Activated T-cell treated with anti-CD3 and anti-CD28 coated beads, Interleukin-2, amount 50 U/mL, for 72 hours (primary cell): ENCODE data around the gene CREG1. TPM values are rescaled to one million over a fixed set of nuclear protein-coding genes. Genes with fewer than 3 reads are reported as not detected.
A peak's percentile ranks its signal among the peaks of the same experiment; 100 is the strongest.

Experiments
- ATAC-seq, 2 donors: fragments of 150-1000 bp; cut with Tn5 transposase; replicated peaks in 1 of 2; 2 replicates each; pipeline ENCODE4 v1.10.0; 2021; ENCODE audit warnings: moderate library complexity in 2 of 2, mild to moderate bottlenecking in 1 of 2
- DNase-seq, 2 donors: peaks; one replicate each; pipeline ENCODE4 v3.0.0; 2021 to 2022; ENCODE audit warnings: mixed read lengths in 1 of 2
- H3K27ac Mint-ChIP-seq: one replicate; pipeline ENCODE4 v1.8.0; 2022; ENCODE audit warnings: mild to moderate bottlenecking, moderate library complexity, mixed read lengths
- H3K27me3 Mint-ChIP-seq: one replicate; pipeline ENCODE4 v1.8.0; 2022; ENCODE audit warnings: low read depth, mixed read lengths
- H3K36me3 Mint-ChIP-seq, 2 donors: one replicate each; pipeline ENCODE4 v1.8.0; 2022; ENCODE audit warnings: mixed read lengths in 2 of 2, mild to moderate bottlenecking in 1 of 2; ENCODE audit not compliant: insufficient read depth in 2 of 2
- H3K4me1 Mint-ChIP-seq: one replicate; pipeline ENCODE4 v1.8.0; 2022; ENCODE audit warnings: low read depth, mixed read lengths
- H3K4me3 Mint-ChIP-seq, 2 donors: one replicate each; pipeline ENCODE4 v1.8.0; 2022; ENCODE audit warnings: mild to moderate bottlenecking in 2 of 2, mixed read lengths in 2 of 2, moderate library complexity in 2 of 2
- H3K9me3 Mint-ChIP-seq, 2 donors: one replicate each; pipeline ENCODE4 v1.8.0; 2022; ENCODE audit warnings: mixed read lengths in 2 of 2
- total RNA-seq, 2 donors: library from RNA; stranded (reverse); gene quantifications; one replicate each; pipeline ENCODE4 v1.2.3, GENCODE V29; 2022

CREG1 gene
- total RNA-seq, 2 donors from 2014 or later = 7.4 to 8.3 TPM

DNA sequence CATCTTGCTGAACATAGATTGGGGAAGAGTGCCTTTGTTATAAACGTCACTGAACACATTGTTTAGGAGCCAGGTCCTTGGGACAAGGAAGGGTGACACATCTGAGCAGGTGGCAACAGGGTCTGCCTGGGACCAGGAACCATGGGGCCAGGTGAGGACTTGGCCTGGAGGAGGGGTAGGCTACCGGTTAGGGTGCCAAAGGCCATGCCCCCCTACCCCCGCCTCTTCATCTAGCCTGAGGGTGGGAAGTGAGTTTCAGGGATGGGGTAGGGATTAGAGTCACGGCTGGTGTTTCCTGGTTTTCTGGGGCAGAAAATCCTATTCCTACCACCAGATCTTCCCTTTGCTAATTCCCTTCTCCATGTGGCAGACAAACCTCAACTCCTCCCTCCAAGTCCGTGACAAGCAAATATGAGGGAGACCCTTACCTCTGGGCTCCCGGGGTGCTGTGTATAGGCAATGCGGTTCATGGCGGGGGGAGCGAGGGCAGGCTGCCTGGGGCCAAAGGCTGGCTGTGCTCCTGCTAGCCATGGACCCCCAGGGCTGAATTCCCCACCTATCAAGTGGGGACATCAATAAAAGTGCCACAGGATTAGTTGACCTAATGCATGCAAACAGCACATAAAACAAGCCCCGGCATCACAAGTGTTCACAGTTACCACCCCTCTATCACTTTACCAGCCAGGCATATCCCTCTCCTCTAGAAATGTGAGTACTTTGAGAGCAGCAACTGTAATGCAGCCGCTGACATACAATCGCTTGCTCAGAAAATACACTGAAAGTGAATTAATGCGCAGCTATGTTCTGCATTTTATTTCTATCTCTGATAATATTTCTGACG lies 49.7 kb downstream of the CREG1 start:
- ATAC-seq = no peak
- Mint-ChIP-seq H3K27me3 (no peaks in the 10 kb centered on the region), H3K27ac (peak overlapping the region; percentile 69), H3K4me1 (peaks cover 95% of the 10 kb centered on the region), H3K4me3 (peak overlapping the region; percentile 25 to 49), H3K36me3 (peaks cover 3 to 36% of the 10 kb centered on the region in 2 donors), H3K9me3 (no peaks in the 10 kb centered on the region)
- DNase-seq = no peak

DNA sequence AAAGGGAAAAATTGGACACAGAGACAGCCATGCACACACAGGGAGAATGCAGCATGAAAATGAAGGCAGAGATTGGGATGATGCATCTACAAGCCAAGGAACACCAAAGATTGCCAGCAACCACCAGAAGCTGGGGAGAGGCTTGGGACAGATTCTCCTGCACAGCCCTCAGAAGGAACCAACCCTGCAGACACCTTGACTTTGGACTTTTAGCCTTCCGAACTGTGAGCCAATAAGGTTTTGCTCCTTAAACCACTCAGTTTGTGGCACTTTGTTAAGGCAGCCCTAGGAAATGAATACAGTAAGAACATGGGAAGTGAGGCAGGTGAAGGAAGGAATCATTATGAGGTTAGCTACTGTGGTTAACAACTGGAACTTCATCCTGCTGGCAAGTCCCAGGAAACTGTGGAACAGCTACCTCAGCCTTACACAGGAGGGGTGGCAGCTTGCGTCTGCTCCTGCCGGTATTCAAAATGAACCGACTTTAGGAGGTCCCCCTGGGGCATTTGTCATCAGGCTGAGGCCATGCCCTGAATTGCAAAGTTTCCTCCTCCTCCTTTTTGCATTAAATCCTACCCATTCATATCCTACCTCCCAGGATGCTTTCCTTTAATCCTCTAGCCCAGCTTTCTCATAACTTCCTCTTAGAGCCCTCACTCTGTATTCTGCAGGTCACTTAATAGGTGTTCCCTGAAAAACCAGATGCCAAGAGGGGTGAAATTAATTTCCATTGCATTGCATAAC lies 50.7 kb downstream of the CREG1 start:
- H3K4me1 Mint-ChIP-seq = peaks cover 95% of the 10 kb centered on the region
- H3K4me3 Mint-ChIP-seq = peak overlapping the region; percentile 81 to 83
- no peaks in the 10 kb centered on the region for H3K27me3 Mint-ChIP-seq
- ATAC-seq (no peak), DNase-seq (no peak)
- no peaks in the 10 kb centered on the region for H3K9me3 Mint-ChIP-seq
- peaks cover 4 to 38% of the 10 kb centered on the region in 2 donors for H3K36me3 Mint-ChIP-seq
- H3K27ac Mint-ChIP-seq = peak overlapping the region; percentile 97

- no peaks in the 10 kb centered on the region for H3K27me3 Mint-ChIP-seq
- peak overlapping the region; percentile 81 to 83 for H3K4me3 Mint-ChIP-seq
- no peaks in the 10 kb centered on the region for H3K9me3 Mint-ChIP-seq
- H3K27ac Mint-ChIP-seq = peak overlapping the region; percentile 97
- peaks cover 4 to 31% of the 10 kb centered on the region in 2 donors for H3K36me3 Mint-ChIP-seq
- peak; percentile 29 to 35 for ATAC-seq
- no peak for DNase-seq
- H3K4me1 Mint-ChIP-seq = peaks cover 98% of the 10 kb centered on the region
Observed at GRCh38 chr1:167502192-167502551, 51.4 kb downstream of the CREG1 start.

DNA sequence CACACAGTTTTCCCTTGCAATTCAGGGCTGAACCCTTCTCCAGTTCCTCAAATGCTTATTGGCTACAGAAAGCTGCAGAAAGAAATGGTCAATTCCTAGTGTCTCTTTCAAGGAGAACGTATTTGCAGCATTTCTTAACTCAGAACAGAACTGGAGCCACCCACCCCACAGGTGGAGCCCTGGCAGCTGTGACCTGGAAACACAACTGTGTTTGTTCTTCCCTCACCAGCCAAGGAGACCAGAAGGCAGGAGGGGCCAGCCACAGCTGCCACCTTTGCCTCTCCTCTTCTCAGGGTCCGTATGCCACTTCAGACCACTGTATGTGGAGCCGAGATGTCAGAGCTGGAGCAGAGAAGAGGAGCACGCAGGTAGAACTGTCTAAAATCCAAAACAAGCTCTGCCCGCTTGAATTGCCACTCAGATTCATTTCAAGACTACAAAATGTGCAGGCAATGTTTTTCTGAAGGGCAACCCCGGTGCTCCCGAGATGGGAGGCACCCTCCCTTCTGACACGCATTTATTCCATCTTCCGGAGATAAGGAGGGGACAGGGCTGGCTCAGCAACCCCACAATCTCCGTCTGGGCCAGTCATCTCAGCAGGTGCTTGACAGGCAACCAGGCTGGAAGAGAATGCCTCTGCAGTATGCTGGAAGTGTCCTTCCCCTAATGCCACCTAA lies 51.9 kb downstream of the CREG1 start:
- H3K4me1 Mint-ChIP-seq = peaks cover 98% of the 10 kb centered on the region
- peaks cover 4 to 27% of the 10 kb centered on the region in 2 donors for H3K36me3 Mint-ChIP-seq
- H3K27ac Mint-ChIP-seq = peak overlapping the region; percentile 97
- ATAC-seq (peak; percentile 64 to 67), DNase-seq (peak; percentile 55 to 67)
- H3K4me3 Mint-ChIP-seq = peak overlapping the region; percentile 81 to 83
- no peaks in the 10 kb centered on the region for H3K27me3 Mint-ChIP-seq
- no peaks in the 10 kb centered on the region for H3K9me3 Mint-ChIP-seq

DNA sequence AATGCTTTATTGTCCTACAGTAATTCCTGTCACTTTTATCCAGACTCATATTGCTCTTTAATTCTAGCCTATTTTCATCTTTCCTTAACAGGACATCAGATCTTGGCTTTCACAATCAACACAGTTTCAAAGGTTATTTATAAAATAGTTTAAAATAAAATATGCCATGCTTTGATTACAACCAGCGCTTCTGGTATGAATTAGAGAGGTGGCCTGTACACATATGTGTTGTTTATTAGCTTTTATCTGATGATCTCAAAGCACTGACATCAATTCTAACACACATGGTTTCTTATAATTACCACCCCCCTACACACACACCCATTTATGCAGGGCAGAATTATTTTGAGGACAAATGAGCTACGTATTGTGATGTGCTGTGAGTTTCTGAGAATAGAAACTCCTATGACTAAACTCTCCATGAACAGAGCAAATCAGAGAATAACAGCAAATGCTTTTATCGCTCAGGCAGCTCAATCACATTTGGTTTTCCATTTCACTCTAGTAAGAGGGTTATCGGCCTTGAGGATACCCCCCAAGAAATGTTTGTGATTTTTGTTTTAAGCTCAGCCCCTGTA lies 53.2 kb downstream of the CREG1 start:
- peak overlapping the region; percentile 81 to 83 for H3K4me3 Mint-ChIP-seq
- peak overlapping the region; percentile 83 for H3K27ac Mint-ChIP-seq
- no peaks in the 10 kb centered on the region for H3K9me3 Mint-ChIP-seq
- no peaks in the 10 kb centered on the region for H3K27me3 Mint-ChIP-seq
- peaks cover 4 to 24% of the 10 kb centered on the region in 2 donors for H3K36me3 Mint-ChIP-seq
- DNase-seq = no peak
- peaks cover 100% of the 10 kb centered on the region for H3K4me1 Mint-ChIP-seq
- ATAC-seq = peak; percentile 68 to 76

DNA sequence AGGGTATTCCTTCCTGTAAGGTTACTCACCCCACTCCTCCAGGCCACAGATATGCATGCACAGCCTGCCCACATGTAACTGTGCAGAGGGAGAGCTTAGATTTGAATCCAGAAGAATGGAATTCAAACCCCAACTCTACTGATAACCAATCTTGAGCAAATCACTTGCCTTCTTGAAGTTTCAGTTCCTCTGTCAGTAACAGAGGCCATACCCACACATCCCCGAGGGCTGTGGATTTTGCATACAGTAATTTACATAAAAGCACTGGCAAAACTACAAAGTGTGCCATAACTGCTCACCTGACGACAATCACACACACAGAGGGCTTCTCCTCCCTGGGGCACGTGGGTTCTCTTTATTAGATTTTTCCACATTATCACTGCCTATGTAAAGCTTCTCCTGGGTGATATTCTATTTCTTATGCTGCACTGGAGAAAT lies 53.9 kb downstream of the CREG1 start:
- H3K36me3 Mint-ChIP-seq = peaks cover 4 to 24% of the 10 kb centered on the region in 2 donors
- H3K27me3 Mint-ChIP-seq = no peaks in the 10 kb centered on the region
- peak overlapping the region; percentile 81 to 83 for H3K4me3 Mint-ChIP-seq
- DNase-seq = peak in 1 of 2 donors; percentile 42
- peaks cover 100% of the 10 kb centered on the region for H3K4me1 Mint-ChIP-seq
- no peaks in the 10 kb centered on the region for H3K9me3 Mint-ChIP-seq
- peak; percentile 45 to 50 for ATAC-seq
- peak overlapping the region; percentile 83 for H3K27ac Mint-ChIP-seq

- H3K36me3 Mint-ChIP-seq = peaks cover 3 to 24% of the 10 kb centered on the region in 2 donors
- no peaks in the 10 kb centered on the region for H3K27me3 Mint-ChIP-seq
- H3K4me3 Mint-ChIP-seq = peak overlapping the region; percentile 81 to 83
- DNase-seq (no peak), ATAC-seq (no peak)
- peak overlapping the region; percentile 83 for H3K27ac Mint-ChIP-seq
- no peaks in the 10 kb centered on the region for H3K9me3 Mint-ChIP-seq
- peaks cover 100% of the 10 kb centered on the region for H3K4me1 Mint-ChIP-seq
Observed at GRCh38 chr1:167499106-167499505, 54.5 kb downstream of the CREG1 start.

GRCh38 chr1:167496797-167497619 lies 56.6 kb downstream of the CREG1 start:
- Mint-ChIP-seq H3K4me1 (peaks cover 100% of the 10 kb centered on the region), H3K36me3 (peaks cover 5 to 18% of the 10 kb centered on the region in 2 donors), H3K4me3 (peak overlapping the region in 1 of 2 donors; percentile 27), H3K27me3 (no peaks in the 10 kb centered on the region), H3K9me3 (no peaks in the 10 kb centered on the region), H3K27ac (peak overlapping the region; percentile 43)
- DNase-seq = no peak
- no peak for ATAC-seq

GRCh38 chr1:167493372-167493771 lies 60.2 kb downstream of the CREG1 start:
- Mint-ChIP-seq H3K27me3 (no peaks in the 10 kb centered on the region), H3K4me1 (peaks cover 100% of the 10 kb centered on the region), H3K27ac (peak overlapping the region; percentile 85), H3K4me3 (peak overlapping the region; percentile 83 to 90), H3K36me3 (peaks cover 5 to 14% of the 10 kb centered on the region in 2 donors), H3K9me3 (no peaks in the 10 kb centered on the region)
- no peak for ATAC-seq
- no peak for DNase-seq

DNA sequence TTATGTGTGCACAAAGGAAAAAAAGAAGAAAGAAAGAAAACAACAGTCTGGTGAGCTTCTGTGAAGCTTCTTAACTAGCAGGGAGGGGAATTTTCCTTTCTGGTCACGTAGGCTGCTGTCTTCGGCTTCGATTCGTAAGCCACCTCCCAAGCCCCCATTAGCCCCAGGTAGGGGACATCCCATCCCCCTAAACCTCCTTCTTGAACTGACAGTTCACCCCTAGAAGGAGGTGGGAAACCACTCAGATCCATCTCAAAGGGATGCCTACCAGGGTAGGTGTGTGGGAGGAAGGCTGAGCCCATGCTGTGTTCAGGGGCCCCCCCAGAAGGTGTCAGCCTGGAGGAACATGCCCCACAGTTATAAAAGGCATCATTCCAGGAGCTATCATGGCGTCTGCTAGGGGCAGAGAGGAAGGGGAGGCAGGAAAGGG lies 61.1 kb downstream of the CREG1 start:
- peak overlapping the region; percentile 83 to 90 for H3K4me3 Mint-ChIP-seq
- peak; percentile 51 to 60 for DNase-seq
- peaks cover 4 to 10% of the 10 kb centered on the region in 2 donors for H3K36me3 Mint-ChIP-seq
- peak overlapping the region; percentile 93 for H3K27ac Mint-ChIP-seq
- peak; percentile 55 to 62 for ATAC-seq
- H3K9me3 Mint-ChIP-seq = no peaks in the 10 kb centered on the region
- H3K27me3 Mint-ChIP-seq = no peaks in the 10 kb centered on the region
- peaks cover 99% of the 10 kb centered on the region for H3K4me1 Mint-ChIP-seq

- DNase-seq = peak in 1 of 2 donors; percentile 66
- peak overlapping the region; percentile 83 to 90 for H3K4me3 Mint-ChIP-seq
- no peaks in the 10 kb centered on the region for H3K27me3 Mint-ChIP-seq
Observed at GRCh38 chr1:167491586-167492461, 61.7 kb downstream of the CREG1 start.

More at GRCh38 chr1:167491586-167492461, 61.7 kb downstream of the CREG1 start:
- H3K36me3 Mint-ChIP-seq = peaks cover 4 to 11% of the 10 kb centered on the region in 2 donors
- peak; percentile 59 to 65 for ATAC-seq
- H3K4me1 Mint-ChIP-seq = peaks cover 99% of the 10 kb centered on the region
- H3K27ac Mint-ChIP-seq = peak overlapping the region; percentile 93
- H3K9me3 Mint-ChIP-seq = no peaks in the 10 kb centered on the region
